ENCODE results near the gene THTPA.

Gene THTPA

DNA sequence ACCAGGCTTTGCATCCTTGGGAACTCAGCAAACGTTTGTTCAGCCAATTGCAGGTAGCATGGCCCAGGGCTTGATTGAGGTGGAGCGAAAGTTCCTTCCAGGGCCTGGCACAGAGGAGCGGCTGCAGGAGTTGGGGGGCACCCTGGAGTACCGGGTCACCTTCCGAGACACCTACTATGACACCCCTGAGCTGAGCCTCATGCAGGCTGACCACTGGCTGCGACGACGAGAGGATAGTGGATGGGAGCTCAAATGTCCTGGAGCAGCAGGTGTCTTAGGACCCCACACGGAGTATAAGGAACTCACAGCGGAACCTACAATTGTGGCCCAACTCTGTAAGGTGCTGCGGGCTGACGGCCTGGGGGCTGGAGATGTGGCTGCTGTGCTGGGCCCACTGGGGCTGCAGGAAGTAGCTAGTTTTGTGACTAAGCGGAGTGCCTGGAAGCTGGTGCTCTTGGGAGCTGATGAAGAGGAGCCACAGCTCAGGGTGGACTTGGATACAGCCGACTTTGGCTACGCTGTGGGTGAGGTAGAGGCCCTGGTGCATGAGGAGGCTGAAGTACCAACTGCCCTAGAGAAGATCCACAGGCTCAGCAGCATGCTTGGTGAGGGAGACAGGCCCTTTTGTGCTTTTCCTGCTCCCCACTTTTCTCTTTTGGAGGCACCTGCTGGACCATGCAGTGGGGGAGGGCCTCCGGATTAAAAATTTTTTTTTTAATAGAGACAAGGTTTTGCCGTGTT, 799 bp downstream of the THTPA start:
- no peak for DNase-seq

- no peak for DNase-seq
These were observed 1.4 kb downstream of the THTPA start for GRCh38 chr14:23557521-23557920.

DNA sequence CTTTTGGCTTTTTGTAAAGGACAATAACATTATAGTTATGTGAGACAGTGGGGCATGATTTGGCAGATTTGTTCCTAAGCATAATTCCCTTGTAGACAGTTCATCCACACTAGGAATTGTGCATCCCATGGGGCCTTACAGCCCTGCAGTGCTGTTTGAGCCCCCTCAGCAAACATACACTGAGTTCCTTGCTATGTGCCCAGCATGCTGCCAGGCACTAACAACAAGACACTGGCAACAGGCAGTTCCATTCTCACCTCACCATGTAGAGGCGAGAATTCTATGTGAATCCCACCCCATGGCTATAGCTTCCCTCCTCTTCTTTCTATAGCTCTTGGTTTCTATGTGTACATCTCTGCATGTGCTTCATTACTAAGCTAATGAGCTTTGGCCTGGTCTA, 1.9 kb downstream of the THTPA start:
- no peak for DNase-seq

GRCh38 chr14:23558346-23559009, 2.4 kb downstream of the THTPA start:
- DNase-seq = no peak

- DNase-seq = no peak
These were observed 3.2 kb downstream of the THTPA start for GRCh38 chr14:23559010-23559925.

- DNase-seq = no peak
These were observed 4.0 kb downstream of the THTPA start for GRCh38 chr14:23559926-23560520.

- DNase-seq = no peak
These were observed 5.2 kb downstream of the THTPA start for GRCh38 chr14:23561259-23561658.

GRCh38 chr14:23561873-23562821, 6.1 kb downstream of the THTPA start:
- no peak for DNase-seq

- DNase-seq = no peak
These were observed 6.9 kb downstream of the THTPA start for GRCh38 chr14:23562822-23563472.

DNA sequence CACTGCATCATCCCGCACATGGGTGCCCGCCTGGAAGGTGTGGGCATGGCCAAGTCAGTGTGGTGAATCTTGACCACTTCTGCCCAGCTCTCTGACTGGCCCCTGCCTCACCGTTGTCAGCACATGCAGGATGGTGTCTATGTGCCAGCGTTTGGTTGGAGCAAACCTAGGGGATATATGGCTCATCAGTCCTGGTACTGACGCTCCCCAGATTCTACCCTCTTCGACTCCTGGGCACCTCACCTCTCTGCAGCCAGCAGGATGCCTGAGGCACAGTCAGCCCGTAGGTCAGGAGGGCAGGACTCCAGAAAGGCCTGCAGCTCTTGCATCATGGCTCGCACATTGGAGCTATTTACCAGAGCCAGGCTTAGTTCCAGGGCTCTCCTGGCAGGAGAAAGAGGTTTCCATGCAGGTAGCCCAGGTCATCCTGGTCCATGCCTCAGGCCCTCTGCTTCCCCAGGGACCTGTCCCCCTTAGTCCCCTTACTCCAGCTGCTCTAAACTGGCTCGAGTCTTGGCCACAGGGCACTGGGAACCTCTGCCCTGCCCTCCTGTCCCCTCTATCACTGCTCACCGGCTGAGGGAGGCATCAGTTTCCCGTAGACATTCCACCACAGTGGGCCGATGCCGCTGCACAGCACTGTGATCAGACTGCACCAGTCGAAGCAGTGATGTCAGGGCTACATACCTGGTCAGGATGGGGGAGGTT, 7.6 kb downstream of the THTPA start:
- no peak for DNase-seq

- no peak for DNase-seq
These were observed 8.2 kb downstream of the THTPA start for GRCh38 chr14:23564181-23564812.

GRCh38 chr14:23564876-23565275, 8.8 kb downstream of the THTPA start:
- DNase-seq = no peak

DNA sequence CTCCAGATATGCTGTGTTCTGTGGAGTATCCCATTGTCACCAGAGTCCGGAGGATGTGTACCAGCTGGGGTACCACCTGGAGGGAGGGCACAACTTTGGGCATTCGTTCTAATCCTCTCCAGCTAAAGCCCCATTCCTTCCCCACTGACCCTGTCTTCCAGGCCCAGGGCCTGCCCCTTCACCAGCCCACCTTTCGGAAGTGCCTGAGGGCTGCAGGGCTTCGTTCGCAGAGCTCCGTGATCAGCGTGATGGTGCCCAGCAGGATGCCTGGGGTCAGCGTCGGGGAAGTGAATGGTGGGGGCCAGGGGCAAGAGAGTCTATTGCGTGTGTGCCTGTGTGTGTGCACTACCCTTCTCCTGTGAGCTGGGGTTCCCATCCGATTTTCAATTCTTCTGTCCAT, 9.6 kb downstream of the THTPA start:
- no peak for DNase-seq

DNA sequence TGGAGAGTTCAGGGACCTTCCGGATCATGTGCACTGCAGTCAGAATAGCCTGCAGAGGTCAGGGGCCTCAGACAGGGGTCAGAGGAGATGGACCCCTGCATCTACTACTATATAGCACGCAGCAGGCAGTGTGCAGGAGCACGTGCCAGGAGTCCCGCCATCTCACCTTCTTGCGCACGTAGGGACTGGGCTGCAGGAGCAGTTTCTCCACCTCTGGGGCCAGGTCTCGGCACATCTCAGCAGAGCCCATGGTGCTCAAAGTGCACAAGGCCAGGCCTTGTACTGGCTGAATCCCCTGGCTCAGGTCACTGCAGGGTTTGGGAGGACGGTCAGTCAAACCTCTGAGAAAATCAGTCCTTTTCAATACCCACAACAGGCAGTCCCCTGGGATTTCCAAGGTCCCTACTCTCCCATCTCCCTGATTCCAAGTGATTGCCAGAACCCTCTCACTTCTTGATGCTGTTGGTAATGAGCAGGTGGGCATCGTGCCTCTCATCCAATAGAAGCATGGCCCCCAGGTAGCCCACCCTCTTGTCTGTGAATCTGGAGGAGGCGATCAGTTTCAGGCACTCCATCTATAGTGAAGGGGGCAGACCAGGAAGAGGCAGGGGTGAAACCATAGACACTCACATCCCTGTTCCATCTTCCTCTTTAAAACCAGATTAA, 10.2 kb downstream of the THTPA start:
- DNase-seq = no peak

- DNase-seq = no peak
These were observed 10.7 kb downstream of the THTPA start for GRCh38 chr14:23566778-23567185.

GRCh38 chr14:23567186-23568020, 11.3 kb downstream of the THTPA start, which contains the start of gene AP1G2:
AP1G2 (minus strand) TSS chr14:23567791; CDS start chr14:23567314, 477 bp downstream.
- DNase-seq = peak; percentile 20

- no peak for DNase-seq
These were observed 12.0 kb downstream of the THTPA start for GRCh38 chr14:23568021-23568599.
